WTC11 (cell line): ENCODE data around the gene KIF6. TPM values are rescaled to one million over a fixed set of nuclear protein-coding genes. Genes with fewer than 3 reads are reported as not detected.
A peak's percentile ranks its signal among the peaks of the same experiment; 100 is the strongest.

ENCODE experiments used
- ATAC-seq: fragments of 200-7000 bp; cut with Tn5 transposase; 2 replicates; pipeline ENCODE4 v1.10.0; 2021; ENCODE audit warnings: mild to moderate bottlenecking, moderate library complexity
- CTCF ChIA-PET: fragments of 300-600 bp; sonication (Branson Sonifier 250); formaldehyde crosslinking; loops from one replicate; lab custom pipeline; 2021; ENCODE audit warnings: antibody characterized with exemption; lab: Charles Lee
- POLR2A ChIA-PET: fragments of 350-600 bp; sonication (Branson Sonifier 250); formaldehyde crosslinking; loops from one replicate; lab custom pipeline; 2021; ENCODE audit warnings: antibody characterized with exemption; lab: Charles Lee
- DNase-seq: peaks from one replicate; pipeline ENCODE4 v3.0.0; 2021; ENCODE audit warnings: low spot score
- H3K27ac Mint-ChIP-seq: 2 replicates; pipeline ENCODE4 v1.8.0; 2021; ENCODE audit warnings: mixed read lengths
- H3K27me3 Mint-ChIP-seq: 2 replicates; pipeline ENCODE4 v1.8.0; 2021; ENCODE audit warnings: low read depth, mild to moderate bottlenecking, moderate library complexity, mixed read lengths
- H3K36me3 Mint-ChIP-seq: 2 replicates; pipeline ENCODE4 v1.8.0; 2021; ENCODE audit warnings: mixed read lengths
- H3K4me1 Mint-ChIP-seq: 2 replicates; pipeline ENCODE4 v1.8.0; 2022; ENCODE audit warnings: mixed read lengths
- H3K4me3 Mint-ChIP-seq: 2 replicates; pipeline ENCODE4 v1.8.0; 2021; ENCODE audit warnings: mild to moderate bottlenecking, moderate library complexity, mixed read lengths
- H3K9me3 Mint-ChIP-seq: 2 replicates; pipeline ENCODE4 v1.8.0; 2021; ENCODE audit warnings: mixed read lengths
- E2F1 ChIP-seq: sonication (generic); formaldehyde crosslinking; IDR thresholded peaks from 2 replicates; pipeline ENCODE4 v1.8.0; 2022; ENCODE audit warnings: mild to moderate bottlenecking, missing genetic modification reagents
- EMX1 ChIP-seq: fragments of 250-450 bp; sonication (Bioruptor Pico); IDR thresholded peaks from 2 replicates; pipeline ENCODE4 v1.8.0; 2021; ENCODE audit warnings: mild to moderate bottlenecking
- GABPB1 ChIP-seq: sonication (generic); formaldehyde crosslinking; IDR thresholded peaks from 2 replicates; pipeline ENCODE4 v1.8.1; 2023; ENCODE audit warnings: mild to moderate bottlenecking, missing genetic modification reagents
- HMGA2 ChIP-seq: fragments of 250-450 bp; sonication (Bioruptor Pico); IDR thresholded peaks from 2 replicates; pipeline ENCODE4 v1.4.0; 2021; ENCODE audit warnings: mild to moderate bottlenecking, moderate library complexity
- HMGXB4 ChIP-seq: sonication (generic); formaldehyde crosslinking; IDR thresholded peaks from 2 replicates; pipeline ENCODE4 v1.8.1; 2023; ENCODE audit warnings: mild to moderate bottlenecking, moderate library complexity, missing genetic modification reagents
- MLX ChIP-seq: sonication (generic); formaldehyde crosslinking; IDR thresholded peaks from 2 replicates; pipeline ENCODE4 v1.8.1; 2023; ENCODE audit warnings: mild to moderate bottlenecking, missing genetic modification reagents, moderate library complexity
- MYBL2 ChIP-seq: sonication (generic); formaldehyde crosslinking; IDR thresholded peaks from 2 replicates; pipeline ENCODE4 v1.8.1; 2023; ENCODE audit warnings: mild to moderate bottlenecking, moderate library complexity, missing genetic modification reagents
- NR1H2 ChIP-seq: sonication (generic); formaldehyde crosslinking; IDR thresholded peaks from 2 replicates; pipeline ENCODE4 v1.9.0; 2021; ENCODE audit warnings: mild to moderate bottlenecking, moderate library complexity, missing genetic modification reagents
- PRDM15 ChIP-seq: sonication (generic); formaldehyde crosslinking; IDR thresholded peaks from 2 replicates; pipeline ENCODE4 v1.8.0; 2022; ENCODE audit warnings: missing genetic modification reagents
- RELA ChIP-seq: sonication (generic); formaldehyde crosslinking; IDR thresholded peaks from 2 replicates; pipeline ENCODE4 v1.8.1; 2022; ENCODE audit warnings: missing genetic modification reagents, mild to moderate bottlenecking, borderline replicate concordance
- STAT6 ChIP-seq: sonication (generic); formaldehyde crosslinking; conservative IDR thresholded peaks from 2 replicates; pipeline ENCODE4 v1.8.1; 2023; ENCODE audit warnings: mild to moderate bottlenecking, low read depth, missing genetic modification reagents, moderate library complexity
- TEAD1 ChIP-seq: sonication (generic); formaldehyde crosslinking; IDR thresholded peaks from 2 replicates; pipeline ENCODE4 v1.8.0; 2022; ENCODE audit warnings: mild to moderate bottlenecking, missing genetic modification reagents
- TEAD4 ChIP-seq: sonication (generic); formaldehyde crosslinking; IDR thresholded peaks from 2 replicates; pipeline ENCODE4 v1.8.0; 2022; ENCODE audit warnings: mild to moderate bottlenecking, missing genetic modification reagents
- TP53 ChIP-seq: sonication (generic); formaldehyde crosslinking; IDR thresholded peaks from 2 replicates; pipeline ENCODE4 v1.8.1; 2023; ENCODE audit warnings: mild to moderate bottlenecking, missing genetic modification reagents
- ZNF121 ChIP-seq: sonication (generic); formaldehyde crosslinking; IDR thresholded peaks from 2 replicates; pipeline ENCODE4 v1.8.0; 2023; ENCODE audit warnings: missing genetic modification reagents
- ZNF219 ChIP-seq: sonication (generic); formaldehyde crosslinking; IDR thresholded peaks from 2 replicates; pipeline ENCODE4 v1.8.0; 2023; ENCODE audit warnings: missing genetic modification reagents, mild to moderate bottlenecking, borderline replicate concordance
- ZNF232 ChIP-seq: sonication (generic); formaldehyde crosslinking; IDR thresholded peaks from 2 replicates; pipeline ENCODE4 v1.8.0; 2022; ENCODE audit warnings: mild to moderate bottlenecking, missing genetic modification reagents
- ZNF317 ChIP-seq: sonication (generic); formaldehyde crosslinking; IDR thresholded peaks from 2 replicates; pipeline ENCODE4 v1.8.1; 2023; ENCODE audit warnings: low read depth, mild to moderate bottlenecking, moderate library complexity, missing genetic modification reagents, borderline replicate concordance
- total RNA-seq: library from RNA; stranded (reverse); gene quantifications from 3 replicates; pipeline ENCODE4 v1.2.3, GENCODE V29; 2021

The KIF6 gene
- total RNA-seq, 1 experiment from 2014 or later: 0.57 TPM

- no peak overlapping the region for H3K4me3 Mint-ChIP-seq
- ATAC-seq (no peak), DNase-seq (no peak)
- no peaks in the 10 kb centered on the region for H3K9me3 Mint-ChIP-seq
- no peaks in the 10 kb centered on the region for H3K36me3 Mint-ChIP-seq
- no peaks in the 10 kb centered on the region; the same call in 1 of the 2 replicates for H3K27me3 Mint-ChIP-seq
- no peak for TF ChIP-seq PRDM15
- TF ChIP-seq TEAD4 (CRISPR knock-in tag): no peak
- TF ChIP-seq TEAD1 (CRISPR knock-in tag): no peak
- TF ChIP-seq STAT6 (CRISPR knock-in tag): no peak
- no peak for TF ChIP-seq HMGA2
- TF ChIP-seq MYBL2 (CRISPR knock-in tag): no peak
- no peak for TF ChIP-seq ZNF121 (CRISPR knock-in tag)
- TF ChIP-seq ZNF317 (CRISPR knock-in tag): no peak
- no peak for TF ChIP-seq ZNF232 (CRISPR knock-in tag)
- no peak for TF ChIP-seq EMX1 (CRISPR knock-in tag)
- TF ChIP-seq NR1H2 (CRISPR knock-in tag): no peak
- TF ChIP-seq GABPB1 (CRISPR knock-in tag): no peak
- no peak for TF ChIP-seq HMGXB4
- no peak for TF ChIP-seq E2F1 (CRISPR knock-in tag)
- no peak for TF ChIP-seq TP53 (CRISPR knock-in tag)
- TF ChIP-seq ZNF219 (CRISPR knock-in tag): no peak
- H3K27ac Mint-ChIP-seq: no peak overlapping the region
- CTCF ChIA-PET: interaction anchor here (0.7 to 8.4 kb wide), 26 partner anchors 10 to 304 kb away, joined by 3 to 214 read pairs (median 16); partner anchors contain the start of genes KCNK17 and KCNK5
- peaks cover 24% of the 10 kb centered on the region for H3K4me1 Mint-ChIP-seq
- POLR2A ChIA-PET: interaction anchor here (0.7 kb wide), 1 partner anchor 65 kb away, joined by 5 read pairs; no protein-coding TSS in a partner anchor
Observed at GRCh38 chr6:39300739-39301138, 424.5 kb downstream of the KIF6 start.

GRCh38 chr6:39298061-39298460, 427.1 kb downstream of the KIF6 start:
- H3K9me3 Mint-ChIP-seq: no peaks in the 10 kb centered on the region
- H3K27ac Mint-ChIP-seq: no peak overlapping the region
- no peaks in the 10 kb centered on the region for H3K36me3 Mint-ChIP-seq
- ATAC-seq (no peak), DNase-seq (no peak)
- H3K4me3 Mint-ChIP-seq: no peak overlapping the region
- H3K4me1 Mint-ChIP-seq: peaks cover 35% of the 10 kb centered on the region
- TF ChIP-seq RELA: no peak
- peak; percentile 72 for TF ChIP-seq GABPB1 (CRISPR knock-in tag)
- TF ChIP-seq MLX (CRISPR knock-in tag): no peak
- ChIA-PET CTCF (interaction anchor here (0.8 to 3.0 kb wide), 3 partner anchors 25 to 108 kb away, joined by 3 to 15 read pairs (median 3); no protein-coding TSS in a partner anchor), POLR2A (no interaction called here)
- no peaks in the 10 kb centered on the region for H3K27me3 Mint-ChIP-seq
